Activated gamma-delta T cell (primary cell): ENCODE data around the gene ADCY5.

Experiments used
- DNase-seq: peaks from one replicate; lab custom pipeline; 2025; lab: John Stamatoyannopoulos, UW

ADCY5 gene

DNA sequence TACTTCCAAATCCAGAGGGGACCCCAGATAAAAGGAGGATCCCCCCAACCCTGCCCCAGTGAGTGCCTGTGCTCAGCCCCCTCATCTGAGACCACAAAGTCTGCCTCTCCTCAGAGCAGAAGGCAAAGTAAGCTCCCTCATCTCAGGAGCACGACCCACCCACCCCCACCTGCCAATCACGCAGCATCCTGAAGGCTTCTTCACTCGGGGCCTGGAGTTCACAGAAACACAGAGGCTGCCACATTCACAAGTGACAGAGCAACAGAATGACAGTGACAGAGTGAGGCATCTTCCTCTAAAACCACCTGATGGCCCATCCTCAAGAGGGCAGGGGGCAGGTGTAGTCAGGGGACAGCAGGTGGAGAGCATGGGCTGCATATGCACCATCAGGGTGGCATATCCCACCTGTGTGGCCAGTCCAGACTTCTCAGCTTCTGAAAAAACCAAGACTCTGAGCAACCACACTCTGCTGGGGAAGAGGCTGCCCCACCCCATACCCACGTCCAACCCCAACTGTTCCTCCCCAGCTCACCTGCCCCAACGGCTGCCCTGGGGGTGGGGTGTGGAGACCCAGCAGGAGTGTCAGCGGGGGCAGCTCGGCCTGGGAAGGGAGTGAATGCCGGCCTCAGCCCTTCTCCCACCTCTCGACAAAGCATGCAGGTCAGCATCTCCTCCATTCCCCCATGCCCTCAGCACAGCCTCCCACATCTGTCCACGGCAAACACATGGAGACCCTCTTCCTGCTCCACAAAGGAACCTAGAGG is 19.3 kb downstream of the ADCY5 start:
- no peak for DNase-seq

DNA sequence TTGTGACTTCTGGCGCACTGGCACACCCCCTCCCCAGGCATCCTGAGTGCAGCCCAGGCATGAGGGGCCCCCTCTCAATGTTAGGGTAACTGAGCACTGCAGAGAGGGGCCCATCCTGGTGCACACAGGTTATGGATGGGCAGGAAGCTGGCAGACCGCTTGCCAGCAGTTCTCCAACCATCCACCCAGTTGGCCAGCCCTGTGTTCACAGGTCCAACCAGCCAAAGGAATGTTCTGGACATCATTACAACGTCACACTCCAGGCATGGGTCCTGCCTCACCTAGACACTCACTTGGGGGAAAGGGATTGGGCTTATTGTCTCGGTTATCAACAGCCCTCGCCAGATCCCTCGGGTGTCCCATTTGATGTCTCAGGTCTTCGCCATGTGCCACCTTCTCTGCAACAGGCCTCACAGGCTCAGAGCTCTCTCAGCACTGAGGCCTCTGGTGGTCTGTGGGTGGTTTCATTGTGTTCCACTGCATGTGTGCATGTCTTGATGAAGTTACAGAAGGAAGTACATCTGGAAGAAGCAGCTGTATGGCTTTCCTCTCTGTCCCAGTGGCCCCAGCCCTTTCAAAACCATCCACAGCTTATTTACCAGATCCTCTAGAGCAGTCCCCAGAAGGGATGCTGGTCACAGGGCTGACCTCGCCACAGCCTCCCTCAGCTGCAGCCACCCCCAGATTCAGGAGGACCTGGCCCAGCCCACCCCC is 23.7 kb downstream of the ADCY5 start:
- no peak for DNase-seq

DNA sequence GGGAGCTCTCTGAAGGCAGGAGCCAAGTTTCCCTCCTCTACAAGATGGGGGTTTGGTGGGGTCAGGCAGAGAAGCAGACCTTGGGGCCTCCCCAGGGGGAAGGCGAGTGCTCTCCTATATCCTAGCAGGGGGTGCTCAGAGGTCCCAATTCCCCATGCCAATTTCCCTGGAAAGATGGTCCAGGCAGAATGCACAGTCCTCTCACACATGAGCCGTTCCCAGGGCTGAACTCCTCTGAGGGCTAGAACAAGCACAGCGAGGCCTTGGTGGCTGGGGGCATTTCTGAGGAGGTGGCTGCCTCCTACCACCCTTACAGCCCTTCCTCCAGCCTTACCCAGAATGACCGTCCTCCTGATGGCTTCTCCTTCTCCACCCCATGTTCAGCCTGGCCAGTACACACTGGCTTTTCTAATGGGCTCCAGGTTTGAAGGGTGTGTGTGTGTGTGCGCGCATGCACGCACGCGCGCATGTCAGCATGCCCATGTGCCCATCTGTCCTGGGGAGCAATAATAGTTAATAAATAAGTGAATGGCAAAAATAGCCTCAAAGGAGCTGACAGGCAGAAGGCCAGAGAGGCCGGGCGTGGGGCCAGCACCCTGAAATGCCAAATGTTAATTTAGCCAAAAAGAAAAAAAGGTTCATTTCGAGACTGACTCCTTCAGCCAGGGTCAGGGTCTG is 24.4 kb downstream of the ADCY5 start:
- no peak for DNase-seq

DNA sequence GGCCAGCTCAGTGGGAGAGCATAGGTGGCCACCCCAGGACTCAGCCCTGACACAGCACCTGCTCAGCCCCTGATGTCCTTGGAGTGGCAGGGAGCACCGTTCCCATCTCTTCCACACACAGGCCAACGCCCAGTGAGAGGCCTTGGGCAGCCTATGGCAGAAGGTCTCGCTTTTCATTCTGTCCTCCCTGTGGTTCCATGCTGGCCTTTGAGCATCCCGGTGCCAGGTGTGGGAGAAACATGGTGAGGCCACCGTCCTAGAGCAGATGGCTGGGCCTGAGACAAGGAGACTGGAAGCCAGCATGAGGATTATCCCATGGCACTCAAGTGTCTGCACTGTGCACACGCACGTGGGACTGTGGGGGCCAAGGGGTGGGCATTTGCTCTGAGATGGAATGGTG is 25.1 kb downstream of the ADCY5 start:
- DNase-seq, result no peak

DNA sequence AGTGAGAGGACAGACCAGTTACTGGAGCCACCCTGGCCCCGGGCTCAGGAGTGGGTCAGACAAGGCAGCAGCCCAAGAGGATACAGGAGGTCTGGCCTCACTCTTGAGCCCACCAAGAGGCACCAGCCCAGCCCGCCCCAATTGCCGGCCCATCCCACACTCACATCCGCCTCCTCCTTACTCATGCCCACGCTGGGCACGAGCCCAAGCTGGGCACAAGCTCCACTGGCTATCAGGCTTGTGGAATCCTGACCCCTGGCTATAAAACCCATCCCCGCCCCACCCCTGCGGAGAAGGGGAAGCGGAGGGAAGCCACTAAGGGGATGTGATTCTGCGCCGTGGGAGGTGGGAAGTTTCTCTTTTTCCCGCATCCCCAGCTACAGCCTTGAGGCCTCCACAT is 25.9 kb downstream of the ADCY5 start:
- no peak for DNase-seq

DNA sequence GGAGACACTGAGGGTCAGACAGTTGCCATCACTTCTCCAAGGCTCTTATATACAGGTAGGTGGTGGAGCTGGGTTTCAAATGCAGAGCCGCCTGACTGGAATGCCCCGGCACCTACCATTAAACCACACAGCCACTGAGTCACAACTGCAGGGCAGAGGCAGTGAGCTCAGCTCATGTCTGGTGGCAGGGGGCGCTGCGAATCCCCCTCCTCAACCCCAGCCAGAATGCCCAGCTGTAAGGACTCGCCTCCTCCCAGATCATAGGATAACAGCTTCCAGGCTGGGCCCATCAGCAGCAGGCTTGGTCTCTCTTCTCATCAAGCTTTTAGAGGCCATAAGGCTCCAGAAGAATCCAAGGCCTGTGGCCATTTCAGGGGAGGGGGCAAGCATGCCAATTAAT is 26.4 kb downstream of the ADCY5 start:
- DNase-seq, result no peak

DNA sequence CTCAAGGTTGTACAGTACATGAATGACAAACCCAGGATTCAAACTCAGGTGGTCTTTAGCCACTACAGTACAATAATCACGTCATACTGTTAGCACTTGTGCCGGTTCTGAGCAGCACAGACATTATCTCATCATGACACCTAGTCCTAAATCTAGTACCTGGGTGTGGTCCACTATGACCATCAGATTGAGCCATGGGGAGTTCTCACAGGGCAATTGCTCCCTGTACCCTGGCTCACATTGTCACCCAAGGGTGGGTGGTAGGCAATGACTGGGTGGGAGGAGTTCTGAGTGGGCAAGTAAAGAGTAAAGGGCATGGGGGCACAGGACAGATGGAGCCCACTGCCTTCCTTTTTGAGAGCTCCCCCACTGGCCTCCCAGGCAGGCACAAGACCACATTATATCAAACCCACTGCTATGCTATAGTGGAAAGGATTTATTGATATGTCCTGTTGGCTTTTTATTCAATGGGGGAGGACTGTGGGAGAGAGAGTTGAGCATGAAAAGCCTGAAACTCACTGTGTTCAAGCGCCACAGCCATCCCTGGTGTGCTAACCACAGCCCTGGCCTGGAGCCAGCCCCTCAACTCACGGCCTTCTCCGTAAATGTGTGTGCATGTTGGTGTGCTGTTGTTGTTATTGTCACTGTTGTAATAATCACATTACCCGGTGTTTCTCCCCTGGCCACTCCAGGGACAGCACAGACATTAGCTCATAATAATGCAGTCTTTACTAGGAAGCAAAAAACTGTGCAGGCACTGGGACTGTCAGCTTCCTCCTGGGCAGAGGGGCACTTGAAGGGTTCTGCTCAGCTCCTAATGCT is 27.3 kb downstream of the ADCY5 start:
- DNase-seq, result no peak

DNA sequence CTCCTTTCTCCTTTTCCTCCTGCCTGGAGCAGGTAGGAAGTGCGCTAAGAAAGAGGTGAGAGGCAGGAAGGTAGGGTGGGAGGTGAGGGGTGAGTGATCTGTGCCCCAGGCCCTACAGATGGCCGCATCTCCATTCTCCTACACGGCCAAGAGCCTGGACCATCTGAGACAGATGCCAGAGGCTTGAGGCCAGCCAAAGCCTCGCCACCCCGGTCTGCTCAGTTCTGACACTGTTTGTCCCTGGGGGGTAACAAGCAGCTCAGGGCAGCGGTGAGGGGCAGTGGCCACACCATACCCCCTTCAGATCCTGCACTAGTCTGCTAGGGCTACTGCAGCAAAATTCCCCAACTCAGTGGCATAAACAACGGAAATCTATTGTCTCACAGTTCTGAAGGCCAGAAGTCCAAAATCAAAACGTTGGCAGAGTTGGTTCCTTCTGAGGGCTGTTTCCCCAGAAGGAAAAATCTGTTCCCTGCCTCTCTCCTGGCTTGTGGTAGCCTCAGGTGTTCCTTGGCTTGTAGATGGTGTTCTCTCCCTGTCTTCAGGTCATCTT is 28.4 kb downstream of the ADCY5 start:
- no peak for DNase-seq

DNA sequence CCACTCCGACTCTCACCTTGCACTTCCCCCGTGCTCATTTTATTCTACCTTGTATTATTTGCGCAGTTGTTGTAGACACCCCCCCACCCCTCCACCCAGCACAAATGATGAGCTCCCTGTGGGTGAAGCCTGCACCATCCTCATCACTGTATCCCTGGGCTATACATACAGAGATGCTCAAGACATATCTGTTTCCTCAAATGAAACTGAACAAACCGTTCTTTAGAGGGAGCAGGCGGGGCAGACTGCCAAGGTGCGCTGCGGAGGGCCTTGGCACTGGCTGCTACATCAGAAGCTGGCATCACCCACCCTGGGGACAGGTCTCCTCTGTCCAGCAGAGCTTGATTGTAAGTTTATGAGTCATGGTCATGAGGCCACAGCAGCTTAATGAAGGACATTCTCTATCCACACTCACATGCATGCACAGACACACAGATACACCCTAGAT is 29.0 kb downstream of the ADCY5 start:
- DNase-seq, result no peak

DNA sequence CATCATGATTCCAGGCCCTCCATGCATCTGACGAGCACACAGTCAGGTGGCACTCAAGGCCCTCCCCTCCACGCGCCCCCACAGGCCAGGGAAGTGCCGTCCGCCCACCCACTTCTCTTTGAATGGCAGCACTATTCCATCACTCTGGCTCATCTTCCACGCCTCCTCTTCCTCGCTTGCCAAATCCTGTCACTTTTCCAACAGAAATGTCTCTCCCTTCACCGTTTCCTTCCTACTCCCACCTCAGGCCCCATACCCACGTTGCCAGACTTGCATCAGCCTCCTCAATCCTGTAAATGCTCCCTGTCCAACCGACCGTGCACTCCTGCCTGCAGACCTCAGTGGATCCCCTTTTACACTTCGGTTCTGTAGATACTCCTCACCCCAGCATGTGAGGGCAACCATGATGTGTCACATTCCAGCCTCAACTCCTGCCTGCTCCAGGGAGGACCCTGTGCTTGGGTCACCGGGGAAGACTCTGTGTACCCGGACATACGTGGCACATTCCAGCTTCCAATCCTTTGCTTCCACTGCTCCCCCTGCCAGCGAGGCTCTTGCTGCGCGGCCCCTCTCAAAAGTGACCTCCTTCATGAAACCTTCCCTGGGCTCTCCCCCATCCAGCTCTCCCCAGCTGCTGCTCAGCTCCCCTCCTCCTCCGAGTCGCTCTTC is 29.6 kb downstream of the ADCY5 start:
- no peak for DNase-seq

DNA sequence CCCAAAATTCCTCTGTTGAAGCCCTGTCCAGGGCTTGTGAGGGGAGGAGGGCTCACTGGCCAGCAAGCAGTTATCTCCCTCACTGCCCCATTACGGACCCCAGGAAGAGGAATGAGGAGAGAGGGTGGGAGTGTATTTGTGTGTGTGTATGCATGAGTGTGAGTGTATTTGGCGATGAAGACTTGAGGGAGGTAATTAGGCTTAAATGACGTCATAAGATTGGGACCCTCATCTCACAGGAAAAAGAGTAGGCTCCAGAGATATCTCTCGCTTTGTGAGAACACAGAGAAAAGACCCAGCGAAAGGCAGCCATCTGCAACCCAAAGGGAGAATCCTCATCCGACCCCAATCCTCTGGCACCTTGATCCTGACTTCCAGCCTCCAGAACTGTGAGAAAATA is 32.2 kb downstream of the ADCY5 start:
- no peak for DNase-seq

DNA sequence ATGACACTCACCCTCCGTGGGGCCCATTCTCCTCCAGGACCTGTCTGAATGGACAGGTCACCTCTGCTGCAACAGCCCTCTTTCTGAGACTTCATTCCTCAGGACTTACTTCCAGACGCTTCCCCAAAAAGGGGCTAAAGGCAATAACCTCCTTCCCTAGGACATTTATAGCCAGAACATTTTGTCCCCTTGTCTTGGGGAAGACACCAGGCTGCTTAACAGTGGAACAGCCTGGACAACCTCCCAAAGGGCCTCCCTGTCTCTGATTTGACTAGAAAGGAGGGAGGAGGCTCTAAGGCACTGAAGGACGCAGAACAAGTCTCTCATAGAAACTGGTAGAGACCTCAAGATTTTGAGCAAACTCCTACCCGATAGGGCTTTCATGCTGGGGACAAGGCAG is 32.7 kb downstream of the ADCY5 start:
- DNase-seq, result no peak

DNA sequence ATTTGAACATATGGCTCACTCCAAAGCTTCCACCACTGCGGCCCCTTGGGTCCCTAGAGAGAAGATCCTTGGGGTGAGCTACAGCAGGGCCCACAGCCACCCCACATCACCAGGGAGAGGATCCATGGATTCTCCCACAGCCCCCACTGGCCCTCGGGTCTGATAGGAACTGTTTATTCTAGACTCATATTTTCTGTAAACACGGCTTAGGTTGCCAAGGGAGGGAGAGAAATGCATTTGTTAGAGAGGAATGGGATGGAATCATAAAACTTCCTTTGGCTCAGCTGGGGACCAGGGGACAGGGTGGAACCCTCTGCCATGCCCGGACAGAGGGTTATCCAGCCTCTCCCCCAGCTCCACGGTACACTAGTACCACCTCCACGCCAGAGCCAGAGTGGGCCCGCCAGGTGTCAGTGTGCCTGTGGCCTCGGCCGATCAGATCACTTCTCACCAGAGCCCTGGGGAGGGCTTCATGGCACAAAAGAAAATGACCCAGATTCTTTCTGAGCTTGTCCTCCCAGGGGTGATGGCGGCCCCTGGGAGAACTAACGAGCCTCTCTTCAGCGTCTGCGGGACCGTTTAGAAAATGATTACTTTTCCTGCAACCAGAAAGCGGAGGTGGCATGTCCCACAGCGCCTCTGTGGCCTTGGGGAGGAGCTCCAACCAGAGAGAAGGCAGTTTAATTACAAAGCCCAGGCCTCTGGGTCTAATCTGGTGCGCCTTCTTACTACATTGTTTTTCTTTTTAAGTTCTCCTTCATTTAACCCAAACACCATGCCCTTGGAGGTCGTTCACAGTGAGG is 33.7 kb downstream of the ADCY5 start:
- no peak for DNase-seq

DNA sequence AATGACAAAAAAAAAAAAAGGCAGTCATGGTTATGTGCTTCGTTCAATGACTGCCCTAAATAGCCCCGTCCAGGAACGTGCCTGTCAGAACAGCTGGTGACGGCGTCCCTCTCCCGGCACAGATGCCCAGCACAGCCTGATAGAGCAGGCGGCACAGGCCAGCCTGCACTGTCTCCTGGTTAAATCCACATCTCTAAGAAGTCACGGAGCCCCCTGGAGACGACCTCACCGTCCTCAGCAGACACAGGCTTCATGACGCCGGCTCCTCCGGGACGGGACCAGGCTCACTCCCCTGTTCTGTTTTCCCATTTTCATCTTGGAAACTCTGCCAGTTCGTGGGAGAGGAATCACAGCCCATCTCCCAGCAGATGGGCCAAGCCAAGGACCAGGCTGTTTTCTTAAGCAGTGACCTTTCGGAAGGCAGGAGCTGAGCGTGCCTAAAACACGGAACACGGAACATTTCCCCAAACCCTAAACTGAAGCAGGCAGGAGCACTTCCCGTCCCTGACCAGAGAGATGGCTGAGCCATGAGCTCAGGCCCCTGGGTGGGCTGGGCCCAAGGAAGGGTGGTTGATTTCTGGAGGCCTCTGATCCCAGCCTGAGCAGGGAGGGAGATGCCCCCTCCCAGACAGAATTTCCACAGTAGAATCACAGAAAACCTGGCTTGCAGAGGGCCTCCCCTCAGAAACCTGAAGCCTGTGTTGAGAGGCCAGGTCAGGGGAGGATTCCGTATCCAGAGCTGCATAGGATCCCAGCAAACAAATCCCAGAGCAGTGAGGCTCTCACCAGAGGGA is 35.9 kb downstream of the ADCY5 start:
- DNase-seq, result no peak

DNA sequence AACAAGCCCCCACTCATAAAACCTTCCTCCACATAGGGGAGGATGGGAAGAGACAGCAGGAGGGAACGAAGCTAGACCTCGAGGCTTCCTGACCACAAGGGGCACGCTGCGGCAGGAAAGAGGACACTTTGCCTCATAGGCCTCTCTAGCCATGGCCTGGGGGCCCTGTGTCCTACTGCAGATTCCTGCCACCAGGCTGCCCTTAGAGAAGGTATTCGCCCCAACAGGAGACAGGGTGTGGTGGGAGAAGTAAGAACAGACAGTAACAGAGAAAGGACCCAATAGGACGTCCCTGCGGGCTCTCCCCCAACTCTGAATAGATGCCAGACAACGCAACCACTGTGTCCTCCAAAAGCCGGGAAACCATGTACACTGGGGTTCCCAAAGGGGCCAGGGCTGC is 36.8 kb downstream of the ADCY5 start:
- no peak for DNase-seq

DNA sequence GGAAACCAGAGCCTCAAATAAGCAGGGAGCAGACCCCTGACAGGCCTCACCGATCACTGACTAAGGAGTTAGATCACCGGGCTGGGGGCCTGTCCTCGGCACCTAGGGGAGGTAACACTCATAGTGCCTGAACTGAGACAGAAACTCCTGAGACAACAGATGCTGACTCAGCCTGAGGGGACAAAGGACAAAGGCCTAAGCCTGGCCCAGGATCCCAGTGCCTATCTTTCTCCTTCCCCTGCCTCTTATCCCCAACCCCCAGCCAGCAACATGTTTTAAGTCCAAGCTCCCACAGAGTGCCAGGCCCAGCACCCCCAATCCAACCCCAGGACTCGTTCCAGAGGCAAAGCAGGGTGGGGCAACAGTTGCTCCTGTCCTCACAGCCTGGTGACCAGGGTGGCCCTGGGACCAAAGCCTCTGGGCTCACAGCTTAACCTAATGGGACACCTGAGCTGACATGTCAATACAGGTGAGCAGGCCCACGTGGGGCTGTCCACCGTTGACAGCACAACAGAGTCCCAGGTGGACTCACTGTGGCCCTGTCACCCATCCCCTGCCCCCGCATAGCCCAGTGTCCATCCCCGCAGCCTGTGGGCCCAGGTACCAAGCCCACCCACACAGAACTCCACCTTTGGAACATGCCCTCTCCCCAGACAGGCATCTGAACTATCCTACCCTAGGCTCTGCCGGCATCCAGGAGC is 37.4 kb downstream of the ADCY5 start:
- no peak for DNase-seq

DNA sequence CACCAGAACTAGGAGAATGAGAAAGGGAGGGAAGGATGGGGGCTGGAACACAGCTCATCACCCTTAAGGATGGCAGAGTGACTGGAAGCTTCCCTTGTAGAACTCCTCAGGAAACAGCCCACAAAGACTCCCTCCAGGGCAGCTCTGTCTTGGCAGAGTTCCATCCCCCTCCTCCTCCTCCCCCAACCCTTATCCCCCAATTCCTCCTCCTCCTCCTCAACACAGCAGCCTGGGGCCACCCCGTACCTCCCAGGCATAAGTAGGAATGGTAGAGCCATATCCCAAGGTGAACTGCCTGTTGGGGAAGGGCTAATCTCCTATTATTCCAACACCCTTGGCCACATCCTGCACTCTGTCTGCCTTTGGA is 38.8 kb downstream of the ADCY5 start:
- no peak for DNase-seq

DNA sequence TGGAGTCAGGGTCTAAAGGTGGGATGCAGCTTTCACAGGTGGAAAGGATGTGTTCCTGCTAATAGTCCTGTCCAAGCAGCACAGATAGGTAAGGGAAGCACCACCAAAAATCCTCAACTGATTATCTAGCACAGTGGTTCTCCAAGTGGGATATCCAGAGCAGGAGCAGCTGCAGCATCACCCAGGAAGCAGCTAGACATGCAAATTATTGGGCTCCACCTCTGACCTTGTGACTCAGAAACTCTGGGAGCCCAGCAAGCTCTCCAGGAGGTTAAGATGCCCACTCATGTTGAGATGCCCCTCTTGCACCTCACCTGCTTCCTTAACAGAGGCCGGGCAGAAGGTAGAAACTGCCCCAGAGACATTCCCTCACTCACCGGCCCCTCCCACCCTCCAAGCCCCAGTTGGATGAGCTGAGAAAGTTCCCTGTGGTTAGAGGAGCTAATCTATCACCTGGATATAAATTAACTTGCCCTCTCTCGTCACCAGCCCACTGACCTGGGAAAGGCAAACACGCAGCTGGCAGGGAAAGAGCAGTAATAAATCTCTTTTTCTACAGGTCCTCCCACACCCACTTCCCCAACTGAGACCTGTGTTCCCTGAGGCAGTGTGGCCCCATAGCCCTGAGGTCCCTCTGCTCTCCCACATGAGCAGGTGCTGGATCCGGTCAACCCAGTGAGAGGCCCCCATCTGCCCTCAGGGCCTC is 39.3 kb downstream of the ADCY5 start:
- no peak for DNase-seq
